ENCODE data around the gene TMEM107.

- TF ChIP-seq ZNF274 (IDR thresholded peaks at IDR 0.05; ENCODE audit: low read depth, low read length), result no peak
- TF ChIP-seq CTCF (IDR thresholded peaks at IDR 0.05 in 2 of 3, conservative IDR thresholded peaks at IDR 0.05 in 1 of 3; ENCODE audit: borderline replicate concordance in 1 of 3, insufficient read depth in 1 of 3, low read depth in 2 of 3, low read length in 2 of 3), result peak in 1 of 3 experiments; percentile 35; a peak in 1 of 6 replicates
- TF ChIP-seq POLR2AphosphoS5 (IDR thresholded peaks at IDR 0.05; ENCODE audit: low read depth, low read length), result 0 out of 2 replicates have a peak, but pooled peaks have one; percentile 11
These were observed 10.2 kb upstream of the TMEM107 start for GRCh38 chr17:8186446-8186786.
